IMR-90 (cell line): ENCODE data around the gene ACP2. TPM values are rescaled to one million over a fixed set of nuclear protein-coding genes. Genes with fewer than 3 reads are reported as not detected.

Experiments
- BHLHE40 ChIP-seq: fragments of 150-350 bp; IDR thresholded peaks from 2 replicates; pipeline ENCODE4 v1.6.1; 2016; ENCODE audit warnings: mild to moderate bottlenecking, low read depth, low read length
- CEBPB ChIP-seq: IDR thresholded peaks from 2 replicates; pipeline ENCODE4 v1.6.1; 2012; ENCODE audit warnings: low read depth, low read length, improper control_type of control experiment
- MAFK ChIP-seq: IDR thresholded peaks from 2 replicates; pipeline ENCODE4 v1.6.1; 2012; ENCODE audit warnings: low read depth, low read length, improper control_type of control experiment
- MAZ ChIP-seq: IDR thresholded peaks from 2 replicates; pipeline ENCODE4 v1.6.1; 2012; ENCODE audit warnings: low read depth, mild to moderate bottlenecking, low read length, improper control_type of control experiment, moderate library complexity, borderline replicate concordance
- POLR2A ChIP-seq: IDR thresholded peaks from 2 replicates; pipeline ENCODE4 v1.6.1; 2012; ENCODE audit warnings: mild to moderate bottlenecking, low read depth, low read length
- polyA plus RNA-seq, 3 experiments: library from polyadenylated mRNA; depleted of rRNA; stranded (reverse); fragments of >200 nt; gene quantifications; 2 replicates each; pipeline ENCODE4 v1.2.3, GENCODE V29; 2012; ENCODE audit warnings: low replicate concordance in 1 of 3
- total RNA-seq: library from RNA; depleted of rRNA; stranded (reverse); fragments of >200 nt; gene quantifications from 2 replicates; pipeline ENCODE4 v1.2.3, GENCODE V29; 2012
- TF ChIP-seq, protein P1 (sequence below): fragments of 150-350 bp; IDR thresholded peaks from 2 replicates; pipeline ENCODE4 v1.6.1; 2017; ENCODE audit warnings: mild to moderate bottlenecking, antibody characterized with exemption, low read length, low read depth

Gene ACP2
- total and polyA plus RNA-seq, 2 of the 4 experiments (the other 2 are of a cell fraction), result 17.7 to 23.6 TPM

DNA sequence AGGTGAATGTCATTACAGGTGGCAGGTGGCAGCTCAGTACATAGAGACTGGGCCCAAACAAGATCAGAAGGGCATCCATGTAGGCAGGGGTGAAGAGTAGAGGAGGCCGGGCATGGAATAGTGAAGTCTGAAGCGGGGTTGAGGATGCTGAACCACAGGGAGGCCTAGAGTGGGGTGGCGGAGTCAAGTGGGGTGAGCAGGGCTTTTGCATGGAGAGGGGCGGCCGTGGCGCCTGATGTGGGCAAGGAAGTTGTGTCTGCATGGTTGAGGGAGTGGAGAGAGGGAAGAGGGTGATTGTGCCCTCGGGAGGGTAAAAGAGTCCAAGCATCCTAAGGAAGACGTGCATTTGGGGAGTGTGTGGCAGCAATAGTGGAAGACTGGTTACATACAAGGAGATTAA lies 19.5 kb downstream of the ACP2 start (continued):
- no peak for TF ChIP-seq CEBPB
- TF ChIP-seq MAZ, result no peak
- TF ChIP-seq POLR2A, result no peak
- no peak for TF ChIP-seq BHLHE40
- TF ChIP-seq, protein P1, sequence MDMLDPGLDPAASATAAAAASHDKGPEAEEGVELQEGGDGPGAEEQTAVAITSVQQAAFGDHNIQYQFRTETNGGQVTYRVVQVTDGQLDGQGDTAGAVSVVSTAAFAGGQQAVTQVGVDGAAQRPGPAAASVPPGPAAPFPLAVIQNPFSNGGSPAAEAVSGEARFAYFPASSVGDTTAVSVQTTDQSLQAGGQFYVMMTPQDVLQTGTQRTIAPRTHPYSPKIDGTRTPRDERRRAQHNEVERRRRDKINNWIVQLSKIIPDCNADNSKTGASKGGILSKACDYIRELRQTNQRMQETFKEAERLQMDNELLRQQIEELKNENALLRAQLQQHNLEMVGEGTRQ, result no peak
- TF ChIP-seq MAFK, result no peak
